ENCODE measurements around the gene ADAM22. TPM values are rescaled to one million over a fixed set of nuclear protein-coding genes. Genes with fewer than 3 reads are reported as not detected.
A peak's percentile ranks its signal among the peaks of the same experiment; 100 is the strongest.

Gene ADAM22
- total and polyA plus RNA-seq, 4 donors, result 0.04 to 0.61 (median 0.15) TPM

DNA sequence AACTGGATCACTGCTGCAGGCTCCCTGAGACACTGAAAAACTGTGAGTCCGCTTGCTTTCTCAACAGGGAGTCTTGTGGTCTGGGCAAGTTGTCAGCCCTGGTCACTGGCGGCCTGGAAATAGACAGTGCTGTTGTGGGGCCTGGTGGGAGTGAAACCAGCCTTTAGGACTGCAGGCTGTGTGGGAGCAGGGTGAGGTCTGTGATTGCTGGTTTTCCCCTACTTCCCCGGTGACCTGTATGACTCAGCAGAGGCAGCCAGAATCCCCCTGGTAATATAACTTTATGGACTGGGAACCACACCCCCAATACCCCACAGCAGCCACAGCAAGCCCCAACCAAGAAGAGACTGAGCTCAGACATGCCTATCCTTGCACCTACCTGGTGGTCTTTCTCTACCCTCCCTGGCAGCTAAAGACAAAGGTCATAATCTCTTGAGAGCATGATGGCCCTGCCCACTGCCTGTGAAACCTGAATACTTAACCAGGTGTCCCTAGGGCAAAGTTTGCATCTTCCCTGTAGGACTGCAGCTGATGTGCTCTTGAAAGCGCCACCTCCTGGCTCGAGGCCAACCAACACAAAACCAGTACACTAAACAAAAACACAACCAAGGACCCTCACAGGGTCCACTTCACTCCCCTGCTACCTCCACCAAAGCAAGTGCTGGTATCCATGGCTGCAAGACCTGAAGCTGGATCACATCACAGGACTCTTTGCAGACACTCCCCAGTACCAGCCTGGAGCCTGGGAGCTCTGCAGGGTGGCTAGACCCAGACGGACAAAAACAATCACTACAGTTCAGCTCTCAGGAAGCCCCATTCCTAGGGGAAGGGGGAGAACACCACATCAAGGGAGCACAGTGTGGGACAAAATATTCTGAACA is 7.2 kb upstream of the ADAM22 start:
- no peak for DNase-seq (ENCODE audit: low spot score)
- H3K9ac ChIP-seq (ENCODE audit: low read depth in 1 of 2, low read length in 2 of 2), result no peak overlapping the region
- H3K27ac ChIP-seq (ENCODE audit: low read depth in 1 of 2, low read length in 2 of 2), result no peak overlapping the region
- no peaks in the 10 kb centered on the region for H3K9me3 ChIP-seq (ENCODE audit: control insufficient read depth in 4 of 4, low read length in 3 of 4)
- H3K27me3 ChIP-seq (ENCODE audit: control insufficient read depth in 4 of 4, insufficient read depth in 4 of 4, low read length in 3 of 4), result no peaks in the 10 kb centered on the region
- 51% methylated on average over 6 of the region's 6 CpGs for WGBS
- no peak overlapping the region for H3K4me3 ChIP-seq (ENCODE audit: low read depth in 1 of 3, low read length in 3 of 3)
- no peak for TF ChIP-seq SP1 (IDR thresholded peaks at IDR 0.05)
- TF ChIP-seq, protein P1, sequence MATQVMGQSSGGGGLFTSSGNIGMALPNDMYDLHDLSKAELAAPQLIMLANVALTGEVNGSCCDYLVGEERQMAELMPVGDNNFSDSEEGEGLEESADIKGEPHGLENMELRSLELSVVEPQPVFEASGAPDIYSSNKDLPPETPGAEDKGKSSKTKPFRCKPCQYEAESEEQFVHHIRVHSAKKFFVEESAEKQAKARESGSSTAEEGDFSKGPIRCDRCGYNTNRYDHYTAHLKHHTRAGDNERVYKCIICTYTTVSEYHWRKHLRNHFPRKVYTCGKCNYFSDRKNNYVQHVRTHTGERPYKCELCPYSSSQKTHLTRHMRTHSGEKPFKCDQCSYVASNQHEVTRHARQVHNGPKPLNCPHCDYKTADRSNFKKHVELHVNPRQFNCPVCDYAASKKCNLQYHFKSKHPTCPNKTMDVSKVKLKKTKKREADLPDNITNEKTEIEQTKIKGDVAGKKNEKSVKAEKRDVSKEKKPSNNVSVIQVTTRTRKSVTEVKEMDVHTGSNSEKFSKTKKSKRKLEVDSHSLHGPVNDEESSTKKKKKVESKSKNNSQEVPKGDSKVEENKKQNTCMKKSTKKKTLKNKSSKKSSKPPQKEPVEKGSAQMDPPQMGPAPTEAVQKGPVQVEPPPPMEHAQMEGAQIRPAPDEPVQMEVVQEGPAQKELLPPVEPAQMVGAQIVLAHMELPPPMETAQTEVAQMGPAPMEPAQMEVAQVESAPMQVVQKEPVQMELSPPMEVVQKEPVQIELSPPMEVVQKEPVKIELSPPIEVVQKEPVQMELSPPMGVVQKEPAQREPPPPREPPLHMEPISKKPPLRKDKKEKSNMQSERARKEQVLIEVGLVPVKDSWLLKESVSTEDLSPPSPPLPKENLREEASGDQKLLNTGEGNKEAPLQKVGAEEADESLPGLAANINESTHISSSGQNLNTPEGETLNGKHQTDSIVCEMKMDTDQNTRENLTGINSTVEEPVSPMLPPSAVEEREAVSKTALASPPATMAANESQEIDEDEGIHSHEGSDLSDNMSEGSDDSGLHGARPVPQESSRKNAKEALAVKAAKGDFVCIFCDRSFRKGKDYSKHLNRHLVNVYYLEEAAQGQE (IDR thresholded peaks at IDR 0.05), result no peak
- TF ChIP-seq, protein P2, sequence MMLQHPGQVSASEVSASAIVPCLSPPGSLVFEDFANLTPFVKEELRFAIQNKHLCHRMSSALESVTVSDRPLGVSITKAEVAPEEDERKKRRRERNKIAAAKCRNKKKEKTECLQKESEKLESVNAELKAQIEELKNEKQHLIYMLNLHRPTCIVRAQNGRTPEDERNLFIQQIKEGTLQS (IDR thresholded peaks at IDR 0.05), result no peak
- no peaks in the 10 kb centered on the region for H3K4me1 ChIP-seq (ENCODE audit: control insufficient read depth in 4 of 4, insufficient read depth in 4 of 4, low read length in 3 of 4)
- H3K36me3 ChIP-seq (ENCODE audit: control insufficient read depth in 4 of 4, insufficient read depth in 3 of 4, low read depth in 1 of 4, low read length in 3 of 4), result no peaks in the 10 kb centered on the region

DNA sequence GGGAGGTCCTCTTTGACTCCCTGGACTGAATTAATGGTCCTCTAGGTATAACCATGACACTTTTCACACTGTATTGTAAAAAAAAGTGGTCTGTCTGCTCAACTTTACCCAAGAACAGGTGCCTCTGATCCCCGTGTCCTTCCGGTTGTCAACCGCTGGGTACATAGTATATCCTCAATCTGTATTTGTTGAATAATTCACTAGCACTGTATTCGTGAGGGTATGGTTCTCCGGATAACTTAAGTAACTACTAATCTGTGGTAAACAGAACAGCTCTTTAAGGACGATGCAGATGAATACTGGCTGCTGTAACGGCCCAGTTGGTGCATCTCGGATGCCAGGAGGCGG is 472 bp upstream of the ADAM22 start:
- peak overlapping the region; percentile 61 to 75 (median 66) for H3K4me3 ChIP-seq (ENCODE audit: low read depth in 1 of 3, low read length in 3 of 3)
- no peaks in the 10 kb centered on the region for H3K9me3 ChIP-seq (ENCODE audit: control insufficient read depth in 4 of 4, low read length in 3 of 4)
- H3K27me3 ChIP-seq (ENCODE audit: control insufficient read depth in 4 of 4, insufficient read depth in 4 of 4, low read length in 3 of 4), result peaks cover 0 to 4% (median 0%) of the 10 kb centered on the region in 4 donors
- DNase-seq (ENCODE audit: low spot score), result no peak
- no peaks in the 10 kb centered on the region for H3K36me3 ChIP-seq (ENCODE audit: control insufficient read depth in 4 of 4, insufficient read depth in 3 of 4, low read depth in 1 of 4, low read length in 3 of 4)
- no peak overlapping the region for H3K27ac ChIP-seq (ENCODE audit: low read depth in 1 of 2, low read length in 2 of 2)
- TF ChIP-seq RXRA (IDR thresholded peaks at IDR 0.05) (no peak), HNF4G (IDR thresholded peaks at IDR 0.05) (no peak), NR2F2 (IDR thresholded peaks at IDR 0.05) (no peak), EGR1 (IDR thresholded peaks at IDR 0.05; ENCODE audit: low read depth in 2 of 2) (no peak), JUND (IDR thresholded peaks at IDR 0.05) (no peak), TAF1 (conservative IDR thresholded peaks at IDR 0.05) (no peak), RAD21 (IDR thresholded peaks at IDR 0.05) (no peak), SP1 (IDR thresholded peaks at IDR 0.05) (no peak), GABPA (IDR thresholded peaks at IDR 0.05 in 1 of 2, conservative IDR thresholded peaks at IDR 0.05 in 1 of 2) (no peak), FOXA2 (IDR thresholded peaks at IDR 0.05) (no peak), YY1 (IDR thresholded peaks at IDR 0.05) (no peak), FOXA1 (IDR thresholded peaks at IDR 0.05) (no peak)
- TF ChIP-seq, protein P3, sequence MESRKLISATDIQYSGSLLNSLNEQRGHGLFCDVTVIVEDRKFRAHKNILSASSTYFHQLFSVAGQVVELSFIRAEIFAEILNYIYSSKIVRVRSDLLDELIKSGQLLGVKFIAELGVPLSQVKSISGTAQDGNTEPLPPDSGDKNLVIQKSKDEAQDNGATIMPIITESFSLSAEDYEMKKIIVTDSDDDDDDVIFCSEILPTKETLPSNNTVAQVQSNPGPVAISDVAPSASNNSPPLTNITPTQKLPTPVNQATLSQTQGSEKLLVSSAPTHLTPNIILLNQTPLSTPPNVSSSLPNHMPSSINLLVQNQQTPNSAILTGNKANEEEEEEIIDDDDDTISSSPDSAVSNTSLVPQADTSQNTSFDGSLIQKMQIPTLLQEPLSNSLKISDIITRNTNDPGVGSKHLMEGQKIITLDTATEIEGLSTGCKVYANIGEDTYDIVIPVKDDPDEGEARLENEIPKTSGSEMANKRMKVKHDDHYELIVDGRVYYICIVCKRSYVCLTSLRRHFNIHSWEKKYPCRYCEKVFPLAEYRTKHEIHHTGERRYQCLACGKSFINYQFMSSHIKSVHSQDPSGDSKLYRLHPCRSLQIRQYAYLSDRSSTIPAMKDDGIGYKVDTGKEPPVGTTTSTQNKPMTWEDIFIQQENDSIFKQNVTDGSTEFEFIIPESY (IDR thresholded peaks at IDR 0.05), result no peak
- TF ChIP-seq, protein P4, sequence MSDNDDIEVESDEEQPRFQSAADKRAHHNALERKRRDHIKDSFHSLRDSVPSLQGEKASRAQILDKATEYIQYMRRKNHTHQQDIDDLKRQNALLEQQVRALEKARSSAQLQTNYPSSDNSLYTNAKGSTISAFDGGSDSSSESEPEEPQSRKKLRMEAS (IDR thresholded peaks at IDR 0.05), result no peak
- TF ChIP-seq, protein P2 (IDR thresholded peaks at IDR 0.05), result no peak
- no peak overlapping the region for H3K9ac ChIP-seq (ENCODE audit: low read depth in 1 of 2, low read length in 2 of 2)
- 8% methylated on average over 9 of the region's 9 CpGs for WGBS
- peaks cover 11 to 21% (median 15%) of the 10 kb centered on the region in 4 donors for H3K4me1 ChIP-seq (ENCODE audit: control insufficient read depth in 4 of 4, insufficient read depth in 4 of 4, low read length in 3 of 4)

Measured in liver (tissue), 9 donors.